ENCODE data around the gene FXYD4.

DNA sequence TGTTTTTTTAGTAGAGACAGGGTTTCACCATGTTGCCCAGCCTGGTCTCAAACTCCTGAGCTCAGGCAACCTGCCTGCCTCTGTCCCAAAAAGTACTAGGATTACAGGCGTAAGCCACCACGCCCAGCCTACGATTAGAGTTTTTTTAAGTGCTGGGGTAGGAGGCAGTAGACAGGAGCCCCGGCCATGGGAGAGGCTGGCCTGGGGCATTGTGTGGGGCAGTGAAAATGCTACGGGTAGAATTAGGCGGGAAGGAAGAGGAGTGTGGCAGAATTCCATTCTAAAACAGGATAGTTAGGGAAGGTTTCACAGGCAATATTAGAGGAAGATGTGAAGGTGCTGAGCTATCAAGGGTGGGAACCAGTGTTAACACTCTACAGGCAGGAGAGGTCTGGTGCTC, 31.3 kb upstream of the FXYD4 start:
- TF ChIP-seq, protein P1, sequence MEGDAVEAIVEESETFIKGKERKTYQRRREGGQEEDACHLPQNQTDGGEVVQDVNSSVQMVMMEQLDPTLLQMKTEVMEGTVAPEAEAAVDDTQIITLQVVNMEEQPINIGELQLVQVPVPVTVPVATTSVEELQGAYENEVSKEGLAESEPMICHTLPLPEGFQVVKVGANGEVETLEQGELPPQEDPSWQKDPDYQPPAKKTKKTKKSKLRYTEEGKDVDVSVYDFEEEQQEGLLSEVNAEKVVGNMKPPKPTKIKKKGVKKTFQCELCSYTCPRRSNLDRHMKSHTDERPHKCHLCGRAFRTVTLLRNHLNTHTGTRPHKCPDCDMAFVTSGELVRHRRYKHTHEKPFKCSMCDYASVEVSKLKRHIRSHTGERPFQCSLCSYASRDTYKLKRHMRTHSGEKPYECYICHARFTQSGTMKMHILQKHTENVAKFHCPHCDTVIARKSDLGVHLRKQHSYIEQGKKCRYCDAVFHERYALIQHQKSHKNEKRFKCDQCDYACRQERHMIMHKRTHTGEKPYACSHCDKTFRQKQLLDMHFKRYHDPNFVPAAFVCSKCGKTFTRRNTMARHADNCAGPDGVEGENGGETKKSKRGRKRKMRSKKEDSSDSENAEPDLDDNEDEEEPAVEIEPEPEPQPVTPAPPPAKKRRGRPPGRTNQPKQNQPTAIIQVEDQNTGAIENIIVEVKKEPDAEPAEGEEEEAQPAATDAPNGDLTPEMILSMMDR (IDR thresholded peaks at IDR 0.05), result no peak
- no peak for TF ChIP-seq POLR2A (IDR thresholded peaks at IDR 0.05)
